Left cardiac atrium (tissue), 4 donors: ENCODE results near the gene MCEE. TPM values are rescaled to one million over a fixed set of nuclear protein-coding genes. Genes with fewer than 3 reads are reported as not detected.
"Not testable (repeated sequence)": the region's sequence is repeated elsewhere in the genome, so short reads cannot be mapped to it uniquely, and the experiment has no call there.

Experiments used
- ATAC-seq, 2 donors: fragments of 200-7000 bp; cut with Tn5 transposase; one replicate each; pipeline ENCODE4 v1.9.1; 2020; ENCODE audit warnings: mild to moderate bottlenecking in 2 of 2, moderate library complexity in 2 of 2
- DNase-seq: peaks from one replicate; pipeline ENCODE4 v3.0.0-alpha.2; 2020
- intact Hi-C, 2 donors: fragments of 100-400 bp; cut with DNase I; formaldehyde crosslinking; loops; one replicate each; pipeline versions ENCODE4 v1.14.1 to v1.15.1; 2022 to 2023
- total RNA-seq, 2 donors: library from RNA; stranded (reverse); fragmentation: NEBNext Ultra II Directional; extraction: Animal tissue kit (Norgen Biotek cat#: 25700); gene quantifications; one replicate each; pipeline ENCODE4 v1.2.1, GENCODE V29; 2021
- donor health status: DM: no; HTN: yes; CAD: no.
- donor health status: DM: no; HTN: yes; CAD: no; lungs with severe emphysema.
- donor health status: DM: yes; HTN: yes; CAD: no.
- donor health status: Dilated cardiomyopathy.

Gene MCEE
- total RNA-seq, 2 donors from 2014 or later: 26.6 to 31.7 TPM

- DNase-seq (no peak), ATAC-seq (peak in 1 of 2 donors; percentile 4)
- intact Hi-C loops: loop anchor here in 1 of 2 donors (2.0 kb wide), 1 partner anchor 62 kb away; the partner anchor contains the start of gene NAGK
Observed at GRCh38 chr2:71130905-71131244, 846 bp upstream of the MCEE start.

GRCh38 chr2:71129902-71130151, 202 bp downstream of the MCEE start:
- DNase-seq: no peak
- intact Hi-C loops: loop anchor here in 1 of 2 donors (2.0 kb wide), 1 partner anchor 61 kb away; the partner anchor contains the start of gene NAGK
- ATAC-seq: peak; percentile 53 to 75

- intact Hi-C loops: no loop called here
- ATAC-seq: peak in 1 of 2 donors; percentile 5
Observed at GRCh38 chr2:71129114-71129901, 721 bp downstream of the MCEE start.

GRCh38 chr2:71126957-71127356, 3.1 kb downstream of the MCEE start:
- ATAC-seq (no peak), DNase-seq (no peak)
- intact Hi-C loops: no loop called here

More at GRCh38 chr2:71129114-71129901, 721 bp downstream of the MCEE start:
- no peak for DNase-seq

- ATAC-seq: no peak
- DNase-seq: no peak
- intact Hi-C loops: no loop called here
Observed at GRCh38 chr2:71125506-71126294, 4.3 kb downstream of the MCEE start.

GRCh38 chr2:71122387-71123298, 7.4 kb downstream of the MCEE start:
- DNase-seq: no peak
- intact Hi-C loops: no loop called here
- ATAC-seq: no peak

GRCh38 chr2:71121479-71121878, 8.6 kb downstream of the MCEE start:
- intact Hi-C loops: no loop called here
- no peak for DNase-seq
- no peak for ATAC-seq

- intact Hi-C loops: no loop called here
- DNase-seq (no peak), ATAC-seq (peak in 1 of 2 donors; percentile 26)
Observed at GRCh38 chr2:71120195-71120594, 9.8 kb downstream of the MCEE start.

- intact Hi-C loops: no loop called here
Observed at GRCh38 chr2:71117063-71117462, 13.0 kb downstream of the MCEE start.

GRCh38 chr2:71113843-71114242, 16.2 kb downstream of the MCEE start:
- DNase-seq (no peak), ATAC-seq (no peak)
- intact Hi-C loops: no loop called here

More at GRCh38 chr2:71117063-71117462, 13.0 kb downstream of the MCEE start:
- DNase-seq (no peak), ATAC-seq (no peak)

- DNase-seq (no peak), ATAC-seq (no peak)
- intact Hi-C loops: no loop called here
Observed at GRCh38 chr2:71108091-71108490, 21.9 kb downstream of the MCEE start.

- ATAC-seq, DNase-seq, intact Hi-C loops: not testable (repeated sequence)
Observed at GRCh38 chr2:71106463-71106862, 23.6 kb downstream of the MCEE start.

- intact Hi-C loops: no loop called here
- DNase-seq (no peak), ATAC-seq (no peak)
Observed at GRCh38 chr2:71103809-71104208, 26.2 kb downstream of the MCEE start.

- DNase-seq (no peak), ATAC-seq (no peak)
- intact Hi-C loops: no loop called here
Observed at GRCh38 chr2:71102981-71103681, 26.9 kb downstream of the MCEE start.

- intact Hi-C loops: no loop called here
- no peak for ATAC-seq
- no peak for DNase-seq
Observed at GRCh38 chr2:71101656-71102055, 28.4 kb downstream of the MCEE start.

GRCh38 chr2:71100195-71100964, 29.6 kb downstream of the MCEE start:
- DNase-seq (peak; percentile 36), ATAC-seq (peak in 1 of 2 donors; percentile 64)
- intact Hi-C loops: no loop called here

- DNase-seq, intact Hi-C loops: not testable (repeated sequence)
- ATAC-seq: peak in 1 of 2 donors; percentile 80
Observed at GRCh38 chr2:71092491-71093260, 37.4 kb downstream of the MCEE start.
